ENCODE measurements around the gene EML2.
"Not testable (repeated sequence)": the region's sequence is repeated elsewhere in the genome, so short reads cannot be mapped to it uniquely, and the experiment has no call there.

The EML2 gene

GRCh38 chr19:45646345-45646698 lies 7.1 kb upstream of the EML2 start:
- peak in 1 of 4 experiments; percentile 7 for DNase-seq

DNA sequence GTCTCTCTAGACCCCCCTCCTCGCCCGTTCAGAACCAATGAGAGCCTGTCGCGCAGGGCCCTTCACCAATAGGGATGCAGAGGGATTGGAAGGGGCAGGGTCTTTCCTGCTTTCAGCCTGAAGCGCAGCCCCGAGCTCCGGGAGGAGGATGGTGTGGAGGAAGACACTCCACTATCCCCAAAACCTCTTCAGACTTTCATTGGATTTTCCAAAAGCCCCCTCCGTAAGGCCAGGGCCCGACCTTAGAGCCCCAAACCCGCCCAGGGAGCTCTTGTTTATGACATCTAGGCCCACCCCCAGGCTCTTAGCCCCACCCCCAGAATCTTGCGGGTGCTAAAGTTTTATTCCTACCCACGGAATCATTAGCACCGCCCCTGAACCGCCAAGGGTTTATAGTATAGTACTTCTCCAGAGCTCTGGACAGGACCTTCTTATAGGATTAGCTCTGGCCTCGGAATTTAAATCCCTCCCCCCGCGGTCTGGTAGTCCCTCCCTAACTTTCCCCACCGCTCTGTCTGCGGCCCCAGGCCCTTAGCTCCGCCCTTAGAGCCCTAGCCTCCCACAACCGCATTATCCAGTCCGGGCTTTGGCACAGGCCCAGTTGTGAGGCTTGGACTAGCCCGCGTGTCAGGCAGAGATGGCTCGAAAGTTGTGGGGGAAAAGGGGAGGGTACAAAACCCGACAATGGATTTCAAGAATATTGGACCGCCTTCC lies 6.6 kb upstream of the EML2 start:
- DNase-seq, result peak; percentile 47 to 67 (median 56)

GRCh38 chr19:45645068-45645630 lies 6.0 kb upstream of the EML2 start:
- peak in 1 of 4 experiments; percentile 16 for DNase-seq

- DNase-seq, result no peak
Measured at GRCh38 chr19:45643927-45644771, 5.0 kb upstream of the EML2 start.

DNA sequence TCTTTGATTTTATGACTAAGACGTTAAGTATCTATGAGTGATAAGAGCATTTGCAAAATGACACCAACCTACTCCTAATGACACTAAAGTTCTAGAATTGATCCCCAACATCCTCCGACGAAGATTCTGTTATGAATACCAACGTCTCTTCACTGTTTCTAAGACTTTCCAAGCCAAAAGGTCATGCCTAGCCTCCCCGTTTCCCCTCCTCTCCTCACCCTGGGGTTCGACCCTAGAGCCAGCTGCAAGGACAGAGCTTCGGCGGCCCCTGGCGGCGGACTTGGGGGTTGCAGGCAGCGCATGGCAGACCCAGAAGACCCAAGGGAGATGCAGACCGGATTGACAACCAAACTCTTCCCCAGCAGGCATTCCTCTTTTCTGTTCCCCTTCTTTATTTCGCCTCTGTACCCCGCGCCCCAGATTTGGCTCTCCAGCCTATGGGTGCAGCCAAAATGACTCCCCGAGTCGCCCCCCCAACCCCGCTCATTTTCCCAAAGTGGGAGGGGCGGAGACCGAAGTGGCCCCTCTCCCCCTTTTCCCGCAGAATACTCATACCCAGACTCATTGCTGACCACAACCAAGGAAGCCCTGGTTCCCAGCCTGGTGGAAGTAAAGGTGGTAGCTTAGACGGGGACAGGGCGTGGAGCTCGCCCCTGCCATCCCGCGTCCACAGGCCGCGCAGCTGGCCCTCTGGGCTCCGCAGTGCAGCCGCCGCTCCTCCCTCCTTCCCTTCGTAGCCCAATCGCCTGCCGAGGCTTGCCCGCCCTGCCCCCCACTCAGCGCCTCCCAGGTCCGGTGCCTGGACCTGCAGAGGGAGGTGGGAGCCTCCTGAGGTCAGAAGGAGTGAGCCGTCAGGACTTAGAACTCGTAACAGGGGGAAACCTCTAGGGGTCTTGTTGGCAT lies 4.1 kb upstream of the EML2 start:
- DNase-seq, result peak; percentile 86 to 94 (median 90)

- DNase-seq, result peak; percentile 78 to 85 (median 82)
Measured at GRCh38 chr19:45641274-45642105, 2.3 kb upstream of the EML2 start.

DNA sequence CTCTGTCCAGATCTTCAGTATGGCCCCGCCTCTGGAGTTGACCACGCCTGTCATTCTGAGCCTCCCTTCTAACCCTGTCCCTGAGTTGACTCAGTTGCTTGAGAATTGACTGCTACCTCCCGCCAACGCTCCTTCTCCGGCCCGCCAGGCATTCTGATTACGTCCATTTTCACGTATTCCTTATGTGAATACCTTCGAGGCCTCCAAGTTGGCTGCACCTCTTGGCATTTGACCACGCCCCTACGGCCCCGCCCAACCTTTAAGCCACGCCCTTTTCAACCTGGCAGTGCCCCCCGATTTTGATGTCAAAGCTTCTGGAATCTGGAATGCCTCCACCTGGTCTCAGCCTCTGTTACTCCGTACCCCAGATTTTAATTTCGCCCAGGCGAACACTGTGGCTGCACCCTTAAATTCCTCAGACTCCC lies 1.7 kb upstream of the EML2 start:
- DNase-seq, result no peak

DNA sequence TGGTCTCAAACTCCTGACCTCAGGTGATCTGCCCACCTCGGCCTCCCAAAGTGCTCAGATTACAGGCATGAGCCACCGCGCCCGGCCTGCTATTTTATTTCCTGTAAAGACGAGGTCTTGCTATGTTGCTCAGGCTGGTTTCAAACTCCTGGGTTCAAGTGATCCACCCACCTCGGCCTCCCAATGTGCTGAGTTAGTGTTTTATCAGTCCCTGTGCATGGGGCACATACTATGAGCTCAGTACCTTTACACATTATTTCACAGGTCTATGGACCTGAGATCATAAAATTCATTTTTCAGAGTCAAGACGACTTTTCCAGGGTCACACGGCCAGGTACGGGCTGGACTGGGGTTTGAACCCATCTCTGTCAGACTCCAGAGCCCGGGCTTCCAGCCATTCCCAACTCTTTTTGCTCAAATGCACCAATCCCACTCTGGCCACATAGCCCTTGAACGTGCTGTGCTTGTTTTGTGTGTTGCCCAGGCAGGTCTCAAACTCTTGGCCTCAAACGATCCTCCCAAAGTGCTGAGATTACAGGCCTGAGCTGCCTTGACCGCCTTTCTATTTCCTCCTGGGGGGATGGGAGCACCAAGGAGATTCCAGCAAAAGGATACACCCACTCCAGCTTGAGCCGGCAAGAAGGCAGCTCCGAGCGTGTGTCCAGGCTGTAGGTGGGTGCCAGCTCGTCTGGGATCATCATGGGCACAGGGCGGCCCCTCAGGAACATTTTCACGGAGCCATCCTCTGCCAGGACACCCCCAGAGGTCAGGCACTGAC lies 1.1 kb downstream of the EML2 start:
- DNase-seq, result no peak

- no peak for DNase-seq
Measured at GRCh38 chr19:45636902-45637301, 2.3 kb downstream of the EML2 start.

DNA sequence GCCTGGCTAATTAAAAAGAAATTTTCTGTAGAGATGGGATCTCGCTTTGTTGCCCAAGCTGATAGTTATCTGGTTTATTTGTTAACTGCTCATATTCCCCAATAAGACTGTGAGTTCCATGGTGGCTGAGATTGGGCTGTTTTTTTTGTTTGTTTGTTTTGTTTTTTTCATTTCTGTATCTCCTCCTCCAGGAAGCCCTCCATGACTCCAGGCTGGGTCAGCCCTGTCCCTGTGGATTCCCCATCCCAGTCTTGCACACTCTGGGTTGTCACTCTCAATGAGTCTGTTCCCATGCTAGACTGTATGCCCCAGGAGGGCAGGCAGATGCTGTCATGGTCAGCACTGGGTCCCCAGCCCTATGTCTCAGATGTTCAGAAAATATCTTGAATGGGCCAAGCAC lies 2.9 kb downstream of the EML2 start:
- DNase-seq, result no peak

DNA sequence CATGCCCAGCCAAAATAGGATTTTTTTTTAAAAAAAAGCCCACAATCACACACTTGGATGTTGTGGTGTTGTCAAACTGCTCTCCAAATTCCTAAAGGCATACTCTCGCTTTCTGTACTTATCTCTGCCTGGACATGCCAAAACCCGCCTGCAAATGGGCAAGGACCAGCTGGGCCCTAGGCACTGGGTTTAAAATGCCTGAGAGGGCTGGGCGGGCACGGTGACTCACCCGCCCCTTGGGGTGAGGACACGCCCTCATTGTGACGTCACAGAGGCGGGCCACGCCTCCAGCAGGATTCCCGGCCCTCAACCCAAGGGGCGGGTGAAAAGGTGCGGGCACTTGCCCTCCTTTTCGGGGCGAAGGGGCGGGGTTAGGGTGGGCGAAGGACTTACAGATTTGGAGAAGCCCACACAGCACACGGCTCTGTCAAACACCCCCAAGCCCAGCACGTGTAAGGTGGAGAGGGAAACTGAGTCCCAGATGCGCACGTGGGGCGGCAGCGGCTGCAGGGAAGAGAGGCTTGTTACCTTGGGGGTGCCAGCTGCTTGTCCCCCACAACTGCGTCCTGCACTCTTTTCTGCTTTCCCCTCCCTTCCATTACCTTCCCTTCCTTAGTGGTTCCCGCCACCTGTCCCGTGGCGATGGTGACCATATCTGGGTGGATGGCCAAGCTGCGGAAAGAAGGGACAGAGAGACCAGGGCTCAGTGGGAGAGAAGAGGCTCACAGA lies 6.6 kb downstream of the EML2 start:
- peak; percentile 28 to 55 (median 37) for DNase-seq

DNA sequence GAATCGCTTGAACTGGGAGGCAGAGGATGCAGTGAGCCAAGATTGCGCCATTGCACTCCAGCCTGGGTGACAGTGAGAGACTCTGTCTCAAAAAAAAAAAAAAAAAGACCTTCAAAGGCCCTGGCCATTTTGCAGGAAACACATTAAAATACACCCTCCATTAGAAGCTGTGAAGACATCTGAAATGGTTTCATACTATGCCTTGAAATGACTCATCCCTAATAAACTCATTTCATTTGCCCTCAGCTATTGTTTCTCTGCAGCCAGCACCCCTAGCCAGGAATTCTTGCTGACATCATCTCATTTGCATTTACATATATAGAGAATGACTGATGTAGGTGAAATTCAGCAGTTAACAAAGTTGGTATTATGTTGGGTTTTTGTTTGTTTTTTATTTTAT lies 8.7 kb downstream of the EML2 start:
- DNase-seq, result peak in 1 of 4 experiments; percentile 20

- DNase-seq, result no peak
Measured at GRCh38 chr19:45629704-45630103, 9.5 kb downstream of the EML2 start.

DNA sequence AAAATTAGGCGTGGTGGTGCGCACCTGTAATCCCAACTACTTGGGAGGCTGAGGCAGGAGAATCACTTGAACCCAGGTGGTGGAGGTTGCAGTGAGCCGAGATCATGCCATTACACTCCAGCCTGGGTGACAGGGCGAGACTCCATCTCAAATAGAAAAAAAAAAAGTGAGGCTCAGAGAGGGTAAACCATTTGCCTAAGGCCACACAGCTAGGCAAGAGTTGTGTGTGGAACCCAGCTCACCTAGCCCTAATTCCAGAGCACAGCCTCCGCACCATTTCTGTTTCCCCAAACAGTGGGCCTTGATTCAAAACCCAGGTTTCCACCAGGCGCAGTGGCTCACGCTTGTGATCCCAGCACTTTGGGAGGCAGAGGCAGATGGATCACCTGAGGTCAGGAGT lies 11.0 kb downstream of the EML2 start:
- DNase-seq, result not testable (repeated sequence)

DNA sequence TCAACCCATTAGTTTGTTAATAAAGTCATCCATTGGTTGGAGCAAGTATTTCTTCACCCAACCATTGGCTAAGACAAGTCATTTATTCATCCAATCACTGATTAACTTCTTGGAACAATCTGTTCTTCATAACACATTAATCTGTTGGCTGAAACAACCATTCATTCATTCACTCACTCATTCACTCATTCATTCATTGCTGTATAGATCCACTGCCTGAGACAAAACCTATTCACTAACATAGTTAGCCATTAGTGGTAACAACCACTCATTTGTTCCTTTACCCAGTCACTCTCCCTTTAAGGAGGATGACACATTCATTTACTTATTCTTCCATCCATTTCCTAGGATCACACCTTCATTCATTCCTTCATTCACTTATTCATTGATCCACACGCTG lies 15.2 kb downstream of the EML2 start:
- no peak for DNase-seq

DNA sequence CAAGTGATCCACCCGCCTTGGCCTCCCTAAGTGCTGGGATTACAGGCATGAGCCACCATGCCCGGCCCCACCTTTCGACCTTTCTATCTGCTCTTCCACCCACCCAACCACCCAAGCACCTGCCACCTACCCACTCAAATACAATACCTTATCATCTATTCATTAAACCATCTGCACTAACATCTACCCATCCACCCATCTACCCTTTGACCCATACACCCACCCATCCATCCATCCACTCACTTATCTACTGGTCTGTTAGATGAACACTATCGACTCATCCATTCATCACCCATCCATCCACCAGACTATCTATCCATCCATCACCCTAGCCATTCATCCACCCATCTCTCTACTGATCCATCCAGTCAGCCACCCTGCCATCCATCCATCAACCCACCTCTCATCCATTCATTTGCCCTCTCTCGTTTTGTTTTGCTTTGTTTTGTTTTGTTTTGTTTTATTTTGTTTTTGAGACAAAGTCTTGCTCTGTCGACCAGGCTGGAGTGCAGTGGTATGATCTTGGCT lies 17.2 kb downstream of the EML2 start:
- DNase-seq, result no peak

- DNase-seq, result no peak
Measured at GRCh38 chr19:45621389-45621788, 17.8 kb downstream of the EML2 start.

- DNase-seq, result no peak
Measured at GRCh38 chr19:45616704-45617017, 22.5 kb downstream of the EML2 start.

DNA sequence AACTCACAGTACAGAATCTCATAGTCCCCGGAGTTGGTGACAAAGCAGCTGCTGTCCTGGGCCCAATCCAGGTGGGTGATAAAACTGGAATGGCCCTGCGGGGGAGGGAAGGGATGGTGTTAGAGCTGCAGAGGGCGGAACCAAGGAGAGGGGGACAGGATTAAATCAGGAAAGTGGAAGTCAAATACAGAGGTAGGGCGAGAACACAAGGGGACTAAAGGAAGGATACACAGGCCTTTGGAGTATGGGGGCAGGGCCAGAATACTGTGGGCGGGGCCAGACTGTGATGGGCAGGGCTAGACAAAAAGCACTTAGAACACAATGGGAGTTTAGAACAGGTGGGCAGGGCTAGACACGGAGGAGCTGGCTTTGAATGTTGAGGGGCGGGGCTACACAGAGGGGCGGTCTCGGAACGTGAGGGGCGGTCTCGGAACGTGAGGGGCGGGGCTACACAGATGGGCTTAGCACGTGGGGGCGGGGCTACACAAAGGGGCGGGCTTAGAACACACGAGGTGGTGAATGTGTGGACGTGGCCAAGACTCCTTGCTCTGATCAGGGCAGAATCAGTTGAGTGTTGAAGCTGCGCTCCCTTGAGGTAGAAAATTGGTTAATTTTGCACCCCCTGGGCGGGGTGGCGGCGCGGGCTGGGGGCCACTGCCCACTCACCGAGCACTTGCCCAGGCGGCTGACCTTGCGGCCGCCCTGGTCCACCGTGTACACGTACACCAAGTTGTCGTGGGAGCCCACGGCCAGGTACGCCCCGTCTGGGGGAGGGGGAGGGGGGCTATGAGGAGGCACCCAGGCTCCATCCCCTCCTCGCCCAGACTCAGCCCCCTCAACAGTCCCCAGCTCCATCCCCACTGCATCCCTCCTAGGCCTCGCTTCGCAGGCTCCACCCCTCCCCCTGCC lies 23.1 kb downstream of the EML2 start:
- DNase-seq, result peak; percentile 54 to 60 (median 56)
